Right lobe of liver (tissue), 4 donors: Measurements from ENCODE around the gene NECAP2.

Experiments
- POLR2A ChIP-seq: fragments of 450-650 bp; IDR thresholded peaks from one replicate; pipeline ENCODE4 v1.6.1; 2017; ENCODE audit warnings: antibody characterized with exemption, mild to moderate bottlenecking
- TF ChIP-seq, protein P1 (sequence below), 4 donors: fragments of 200-600 bp in 3 of 4; fragments of 450-650 bp in 1 of 4; IDR thresholded peaks; one replicate each; pipeline versions ENCODE4 v1.5.1 to v1.8.0; 2016 to 2022; ENCODE audit warnings: antibody characterized with exemption in 4 of 4, mild to moderate bottlenecking in 2 of 4
- donor health status: DM: no; HTN: no; CAD: no.
- donor health status: DM: no; HTN: no; CAD: no.
- donor health status: DM: no; HTN: yes; CAD: no.

DNA sequence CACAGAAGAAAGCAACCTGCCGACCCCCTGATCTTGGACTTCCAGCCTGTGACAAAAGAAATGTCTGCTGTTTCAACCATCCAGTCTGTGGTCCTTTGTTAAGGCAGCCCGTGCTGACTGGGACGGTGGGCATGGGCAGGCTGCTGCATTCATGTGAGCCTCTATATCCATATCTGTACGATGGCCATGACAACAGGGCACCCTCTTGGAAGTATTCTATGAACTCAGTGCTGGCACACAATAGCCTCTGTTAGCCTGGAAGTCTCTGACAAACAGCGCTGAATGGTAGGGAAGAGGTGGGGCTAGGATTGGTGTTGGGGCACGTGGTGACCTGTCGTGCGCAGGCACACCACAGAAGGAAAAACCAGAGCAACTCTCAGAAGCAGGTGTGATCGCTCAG lies 33.7 kb upstream of the NECAP2 start:
- TF ChIP-seq, protein P1, sequence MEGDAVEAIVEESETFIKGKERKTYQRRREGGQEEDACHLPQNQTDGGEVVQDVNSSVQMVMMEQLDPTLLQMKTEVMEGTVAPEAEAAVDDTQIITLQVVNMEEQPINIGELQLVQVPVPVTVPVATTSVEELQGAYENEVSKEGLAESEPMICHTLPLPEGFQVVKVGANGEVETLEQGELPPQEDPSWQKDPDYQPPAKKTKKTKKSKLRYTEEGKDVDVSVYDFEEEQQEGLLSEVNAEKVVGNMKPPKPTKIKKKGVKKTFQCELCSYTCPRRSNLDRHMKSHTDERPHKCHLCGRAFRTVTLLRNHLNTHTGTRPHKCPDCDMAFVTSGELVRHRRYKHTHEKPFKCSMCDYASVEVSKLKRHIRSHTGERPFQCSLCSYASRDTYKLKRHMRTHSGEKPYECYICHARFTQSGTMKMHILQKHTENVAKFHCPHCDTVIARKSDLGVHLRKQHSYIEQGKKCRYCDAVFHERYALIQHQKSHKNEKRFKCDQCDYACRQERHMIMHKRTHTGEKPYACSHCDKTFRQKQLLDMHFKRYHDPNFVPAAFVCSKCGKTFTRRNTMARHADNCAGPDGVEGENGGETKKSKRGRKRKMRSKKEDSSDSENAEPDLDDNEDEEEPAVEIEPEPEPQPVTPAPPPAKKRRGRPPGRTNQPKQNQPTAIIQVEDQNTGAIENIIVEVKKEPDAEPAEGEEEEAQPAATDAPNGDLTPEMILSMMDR (IDR thresholded peaks at IDR 0.05) = no peak
- no peak for TF ChIP-seq POLR2A
